Measurements from ENCODE around the gene POU2F1. TPM values are rescaled to one million over a fixed set of nuclear protein-coding genes. Genes with fewer than 3 reads are reported as not detected.

POU2F1 gene
- polyA plus RNA-seq, 2 of the 4 experiments (the other 2 are of a cell fraction), result 2.9 to 9.4 TPM

GRCh38 chr1:167369933-167370332 lies 149.2 kb downstream of the POU2F1 start:
- TF ChIP-seq HDAC2 (IDR thresholded peaks at IDR 0.05) (no peak), ZNF302 (CRISPR knock-in tag; IDR thresholded peaks at IDR 0.05) (no peak), HOXB5 (CRISPR knock-in tag; IDR thresholded peaks at IDR 0.05) (no peak), BHLHE40 (IDR thresholded peaks at IDR 0.05; ENCODE audit: low read depth, low read length) (no peak), NPAS2 (CRISPR knock-in tag; IDR thresholded peaks at IDR 0.05; ENCODE audit: borderline replicate concordance) (no peak), FOSL2 (IDR thresholded peaks at IDR 0.05) (no peak), FOSL2 (CRISPR knock-in tag; IDR thresholded peaks at IDR 0.05) (no peak)
- Histone ChIP-seq H3K9me3 (no peaks in the 10 kb centered on the region), H3K4me3 (no peak overlapping the region), H3K27ac (no peak overlapping the region), H3K4me1 (no peaks in the 10 kb centered on the region), H3K4me2 (no peak overlapping the region)
- 69% methylated on average over 4 of the region's 4 CpGs for WGBS (ENCODE audit: missing lambda C conversion rate)
- ATAC-seq (no peak), FAIRE-seq (no peak), DNase-seq (ENCODE audit: low read depth in 1 of 2, low spot score in 1 of 2) (no peak)
- POLR2A ChIA-PET, result no interaction called here
- CTCF ChIA-PET, result interaction anchor here (1.0 kb wide), 1 partner anchor 31 kb away, joined by 4 read pairs; no protein-coding TSS in a partner anchor

GRCh38 chr1:167371030-167371429 lies 150.3 kb downstream of the POU2F1 start:
- no peak for ATAC-seq
- 88% methylated on average over 4 of the region's 4 CpGs for WGBS (ENCODE audit: missing lambda C conversion rate)
- H3K27ac ChIP-seq, result no peak overlapping the region
- ChIA-PET CTCF (no interaction called here), POLR2A (no interaction called here)
- no peak overlapping the region for H3K4me2 ChIP-seq
- DNase-seq (ENCODE audit: low read depth in 1 of 2, low spot score in 1 of 2), result no peak
- H3K9me3 ChIP-seq, result no peaks in the 10 kb centered on the region
- TF ChIP-seq EHMT2 (IDR thresholded peaks at IDR 0.05; ENCODE audit: low read depth) (no peak), CEBPB (IDR thresholded peaks at IDR 0.05) (no peak), ESRRA (IDR thresholded peaks at IDR 0.05; ENCODE audit: borderline replicate concordance, low read length) (no peak), EP300 (IDR thresholded peaks at IDR 0.05) (no peak), HOXB13 (CRISPR knock-in tag; IDR thresholded peaks at IDR 0.05; ENCODE audit: low read depth) (no peak), CTCF (IDR thresholded peaks at IDR 0.05) (no peak), ZFP36 (IDR thresholded peaks at IDR 0.05; ENCODE audit: borderline replicate concordance, partially characterized antibody) (no peak), REST (IDR thresholded peaks at IDR 0.05) (no peak), MYC (IDR thresholded peaks at IDR 0.05; ENCODE audit: borderline replicate concordance, low read length) (no peak), NFE2L2 (conservative IDR thresholded peaks at IDR 0.05; ENCODE audit: low read length) (no peak), USF2 (IDR thresholded peaks at IDR 0.05) (no peak), CHD4 (IDR thresholded peaks at IDR 0.05; ENCODE audit: borderline replicate concordance) (no peak)
- no peak for FAIRE-seq
- H3K4me3 ChIP-seq, result no peak overlapping the region
- no peaks in the 10 kb centered on the region for H3K4me1 ChIP-seq

All from A549 (cell line).